Activated CD4-positive, alpha-beta T cell treated with anti-CD3 and anti-CD28 coated beads for 4 hours (primary cell): ENCODE data around the gene INPP5K.
"Not testable (repeated sequence)": the region's sequence is repeated elsewhere in the genome, so short reads cannot be mapped to it uniquely, and the experiment has no call there.

Source experiments
- DNase-seq, 2 donors: peaks; one replicate each; pipeline ENCODE4 v3.0.0-alpha.2; 2020

The INPP5K gene

GRCh38 chr17:1516388-1517161, at the start of gene INPP5K:
TSS of gene INPP5K (minus strand) at chr17:1516612. CDS start at chr17:1516499, 113 bp downstream.
- peak; percentile 96 to 97 for DNase-seq

DNA sequence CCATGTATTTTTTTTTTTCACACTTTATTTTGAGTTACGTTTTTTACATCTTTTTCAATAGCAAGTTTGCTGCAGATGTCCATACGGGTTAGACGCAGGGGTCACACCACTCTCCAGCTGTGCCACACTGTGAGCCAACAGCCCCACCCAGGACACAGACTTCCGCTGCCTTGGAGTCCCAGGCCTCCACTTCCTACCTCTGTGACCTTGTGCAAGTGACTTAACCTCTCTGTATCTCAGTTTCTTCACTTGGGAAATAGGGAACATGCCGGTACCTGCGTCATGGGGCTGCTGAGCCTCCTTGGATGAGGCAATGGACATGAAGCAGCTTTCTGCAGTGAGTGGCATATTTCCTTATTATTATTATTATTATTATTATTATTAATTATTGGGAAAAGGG, 49.5 kb upstream of the INPP5K start:
- DNase-seq = no peak

DNA sequence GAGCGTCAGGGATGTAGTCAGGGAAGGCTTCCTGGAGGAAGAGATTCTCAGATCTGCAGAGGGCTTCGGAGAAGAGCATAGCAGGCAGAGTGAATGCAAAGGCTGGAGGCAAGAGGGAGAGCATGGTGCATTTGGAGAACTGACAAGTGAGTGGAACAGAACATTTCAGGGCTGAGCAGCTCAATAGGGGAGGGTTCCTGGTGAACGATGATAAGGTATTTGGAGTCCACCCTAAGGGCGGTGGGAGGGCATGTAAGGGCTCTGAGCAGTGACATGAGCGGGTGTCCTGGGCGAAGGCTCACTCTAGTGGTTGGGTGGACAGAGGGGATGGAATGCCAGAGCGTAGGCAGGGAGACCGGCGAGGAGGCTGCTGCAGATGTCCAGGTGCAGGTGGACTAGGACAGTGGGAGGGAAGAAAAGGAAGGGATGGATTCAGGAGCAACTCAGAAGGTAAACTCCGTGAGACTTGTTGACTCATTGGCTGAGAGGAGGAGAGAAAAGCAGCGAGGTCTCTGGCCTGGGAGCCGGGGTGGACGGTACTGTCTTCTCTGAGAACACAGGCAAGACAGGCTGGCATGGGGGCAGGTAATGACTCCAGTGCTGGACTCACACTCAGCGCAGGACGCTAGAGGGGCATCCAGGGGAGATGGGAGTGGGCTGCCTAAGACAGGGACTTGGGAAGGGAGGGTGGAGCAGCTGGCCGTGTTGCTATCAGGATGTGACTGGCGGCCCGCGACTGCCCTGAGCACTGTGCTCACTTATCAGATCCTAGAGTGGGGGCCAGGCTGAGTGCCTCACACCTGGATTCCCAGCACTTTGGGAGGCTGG, 47.6 kb upstream of the INPP5K start:
- DNase-seq = no peak

DNA sequence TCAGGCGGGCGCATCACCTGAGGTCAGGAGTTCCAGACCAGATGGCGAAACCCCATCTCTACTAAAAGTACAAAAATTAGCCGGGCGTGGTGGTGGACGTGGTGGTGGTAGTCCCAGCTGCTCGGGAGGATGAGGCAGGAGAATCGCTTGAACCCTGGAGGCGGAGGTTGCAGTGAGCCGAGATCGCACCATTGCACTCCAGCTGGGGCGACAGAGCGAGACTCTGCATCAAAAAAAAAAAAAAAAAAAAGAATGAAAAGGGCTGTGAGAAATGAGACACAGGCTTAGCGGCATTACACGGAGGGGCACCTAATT, 47.0 kb upstream of the INPP5K start:
- not testable (repeated sequence) for DNase-seq

GRCh38 chr17:1562176-1562643, 45.8 kb upstream of the INPP5K start:
- DNase-seq = peak in 1 of 2 donors; percentile 35

GRCh38 chr17:1561420-1562175, 45.2 kb upstream of the INPP5K start:
- DNase-seq = peak; percentile 22 to 47

DNA sequence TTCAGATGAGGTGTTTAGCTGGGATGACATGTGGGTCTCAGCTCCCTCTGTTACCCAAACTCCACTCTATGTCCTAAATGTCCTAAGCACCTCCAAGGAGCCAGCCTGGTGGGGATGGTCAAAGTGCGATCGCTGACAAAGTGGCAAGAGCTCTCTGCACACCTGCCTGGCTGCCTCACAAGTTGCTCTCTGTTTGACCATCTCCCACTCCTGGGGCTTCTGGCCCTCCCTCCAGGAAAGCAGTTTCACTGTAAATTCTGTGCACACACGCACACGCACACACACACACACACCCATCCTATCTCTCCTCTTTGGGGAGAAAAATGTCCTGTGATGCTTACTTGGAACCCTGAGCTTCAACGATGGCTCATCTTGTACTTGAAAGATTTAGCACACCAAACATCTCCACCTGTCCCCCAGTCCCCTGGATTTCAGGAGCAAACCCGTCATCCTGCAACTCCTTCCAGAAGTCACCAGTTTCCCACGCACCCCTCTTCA, 44.5 kb upstream of the INPP5K start:
- DNase-seq = no peak

DNA sequence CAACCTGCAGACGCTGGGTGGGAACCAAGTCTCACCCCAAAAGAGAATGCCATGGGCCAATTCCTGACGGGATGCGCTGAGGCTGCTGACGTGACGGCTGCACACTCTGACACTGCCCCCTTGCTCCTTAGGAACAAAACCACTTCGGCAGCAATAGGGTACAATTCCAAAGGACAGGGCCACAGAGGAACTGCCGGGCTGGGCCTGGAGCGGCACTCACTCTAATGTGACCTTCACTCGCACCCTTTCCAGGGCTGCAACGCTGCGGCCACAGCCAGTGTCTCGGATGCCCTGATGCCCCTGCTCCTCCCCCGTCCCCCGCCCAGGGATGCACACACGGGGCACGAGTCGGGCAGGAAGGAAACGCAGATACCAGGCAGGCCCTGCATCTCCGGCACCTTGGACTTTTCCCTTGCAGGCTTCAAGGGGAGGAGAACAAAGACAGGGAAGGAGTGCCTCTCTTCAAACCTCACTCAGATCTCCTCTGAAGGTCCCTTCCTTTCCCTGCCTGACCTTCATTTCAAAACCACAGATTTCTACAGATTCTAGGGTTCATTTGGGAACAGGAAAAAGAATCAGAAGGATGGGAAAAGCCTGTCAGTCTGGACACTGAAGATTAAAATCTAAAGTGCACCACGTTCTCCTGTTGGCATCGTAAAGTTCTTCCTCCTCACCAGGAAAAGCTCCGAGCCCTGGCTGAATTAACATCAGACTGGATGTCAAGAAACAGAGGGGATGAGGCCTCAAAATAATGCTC, 43.9 kb upstream of the INPP5K start:
- DNase-seq = no peak

GRCh38 chr17:1559047-1560043, 42.9 kb upstream of the INPP5K start:
- DNase-seq = no peak

GRCh38 chr17:1558401-1558800, 42.0 kb upstream of the INPP5K start:
- no peak for DNase-seq

DNA sequence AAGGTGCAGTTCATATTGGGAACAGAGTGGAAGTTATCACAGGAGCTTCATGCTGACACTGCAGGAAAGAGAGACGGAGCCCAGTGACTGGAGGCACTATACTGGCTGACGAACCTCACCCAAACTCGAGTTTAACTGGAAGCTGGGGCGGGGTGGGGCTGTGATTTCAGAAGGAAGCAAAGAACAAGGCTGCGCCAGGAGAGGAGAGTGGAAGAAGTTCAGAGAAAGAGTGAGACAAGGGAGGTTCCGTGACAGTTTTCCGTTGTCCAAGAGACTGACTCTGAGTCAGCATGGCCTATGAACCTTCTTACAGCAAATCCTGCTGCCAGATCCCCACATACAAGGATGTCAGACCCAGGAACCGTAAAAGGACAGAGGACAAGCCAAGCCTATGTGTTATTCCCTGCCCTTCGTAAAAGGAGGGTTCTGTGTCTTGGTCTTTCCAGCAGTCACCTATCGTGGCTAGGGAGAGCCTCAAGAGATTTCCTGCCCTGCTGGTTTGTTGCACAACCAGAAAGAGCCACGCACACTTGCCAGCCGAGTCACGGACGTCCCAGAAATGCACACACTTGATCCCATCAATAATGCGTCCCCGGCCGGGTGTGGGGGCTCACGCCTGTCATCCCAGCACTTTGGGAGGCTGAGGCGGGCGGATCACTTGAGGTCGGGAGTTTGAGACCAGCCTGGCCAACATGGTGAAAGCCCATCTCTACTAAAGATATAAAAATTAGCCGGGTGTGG, 41.1 kb upstream of the INPP5K start:
- DNase-seq = no peak

GRCh38 chr17:1555651-1556471, 39.4 kb upstream of the INPP5K start:
- DNase-seq = no peak

GRCh38 chr17:1554751-1555540, 38.5 kb upstream of the INPP5K start:
- no peak for DNase-seq

GRCh38 chr17:1553354-1554266, 37.2 kb upstream of the INPP5K start:
- DNase-seq = no peak

- DNase-seq = no peak
Observed at GRCh38 chr17:1552932-1553331, 36.5 kb upstream of the INPP5K start.

DNA sequence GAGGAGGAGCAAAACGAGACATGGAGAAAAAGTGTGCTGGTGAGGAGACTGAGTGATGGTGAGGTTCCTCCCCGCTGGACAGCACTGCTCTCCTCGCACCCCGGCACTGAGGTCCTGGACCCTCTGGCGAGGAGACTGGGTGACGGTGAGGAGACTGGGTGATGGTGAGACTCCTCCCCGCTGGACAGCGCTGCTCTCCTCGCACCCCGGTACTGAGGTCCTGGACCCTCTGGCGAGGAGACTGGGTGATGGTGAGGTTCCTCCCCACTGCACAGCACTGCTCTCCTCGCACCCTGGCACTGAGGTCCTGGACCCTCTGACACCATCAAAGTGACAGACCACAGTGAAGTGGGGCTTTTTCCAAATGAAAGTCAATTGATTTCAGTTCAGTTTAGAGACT, 35.3 kb upstream of the INPP5K start:
- DNase-seq = no peak

DNA sequence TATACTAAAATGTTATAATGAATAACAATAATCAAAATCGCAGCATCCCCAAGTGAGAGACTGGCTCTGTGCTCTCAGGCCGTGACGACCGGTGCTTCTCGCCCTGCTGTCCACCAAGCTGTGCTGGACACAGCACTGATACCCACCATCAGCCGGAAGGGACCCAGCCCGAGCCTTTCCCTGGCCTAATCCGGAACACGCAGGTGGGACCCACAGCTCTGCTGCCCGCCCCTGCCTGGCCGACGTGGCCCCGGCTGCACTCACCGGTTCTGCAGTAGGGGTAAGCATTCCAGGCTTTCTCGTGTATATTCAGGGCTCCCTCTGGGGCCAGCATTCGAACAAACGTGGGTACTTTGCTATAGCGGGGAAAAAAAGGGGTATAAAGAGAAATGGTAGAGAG, 31.6 kb upstream of the INPP5K start:
- DNase-seq = no peak
